Measurements from ENCODE around the gene CCDC33.

GRCh38 chr15:74328331-74329056 lies 92.4 kb downstream of the CCDC33 start:
- TF ChIP-seq YY1 (IDR thresholded peaks at IDR 0.05; ENCODE audit: insufficient read depth, insufficient read length): no peak
- no peak for TF ChIP-seq SUZ12 (IDR thresholded peaks at IDR 0.05; ENCODE audit: extremely low read depth, insufficient read depth, insufficient read length)
